GM23338 (cell line): ENCODE results near the gene ADGRG7.

ENCODE experiments used
- TF ChIP-seq, protein P1 (sequence below), 2 experiments: fragments of 200-600 bp in 1 of 2; sonication (generic) in 1 of 2; conservative IDR thresholded peaks; 2 replicates each; pipeline versions ENCODE4 v1.5.1 to v1.6.1; 2016 to 2017; ENCODE audit warnings: antibody characterized with exemption in 2 of 2, low read depth in 2 of 2, mild to moderate bottlenecking in 2 of 2, moderate library complexity in 1 of 2
- TF ChIP-seq, protein P2 (sequence below): IDR thresholded peaks from one replicate; pipeline ENCODE4 v1.6.1; 2018; ENCODE audit warnings: antibody characterized with exemption; ENCODE audit not compliant: unreplicated experiment

GRCh38 chr3:100697723-100698285 is 88.4 kb downstream of the ADGRG7 start:
- TF ChIP-seq, protein P1, sequence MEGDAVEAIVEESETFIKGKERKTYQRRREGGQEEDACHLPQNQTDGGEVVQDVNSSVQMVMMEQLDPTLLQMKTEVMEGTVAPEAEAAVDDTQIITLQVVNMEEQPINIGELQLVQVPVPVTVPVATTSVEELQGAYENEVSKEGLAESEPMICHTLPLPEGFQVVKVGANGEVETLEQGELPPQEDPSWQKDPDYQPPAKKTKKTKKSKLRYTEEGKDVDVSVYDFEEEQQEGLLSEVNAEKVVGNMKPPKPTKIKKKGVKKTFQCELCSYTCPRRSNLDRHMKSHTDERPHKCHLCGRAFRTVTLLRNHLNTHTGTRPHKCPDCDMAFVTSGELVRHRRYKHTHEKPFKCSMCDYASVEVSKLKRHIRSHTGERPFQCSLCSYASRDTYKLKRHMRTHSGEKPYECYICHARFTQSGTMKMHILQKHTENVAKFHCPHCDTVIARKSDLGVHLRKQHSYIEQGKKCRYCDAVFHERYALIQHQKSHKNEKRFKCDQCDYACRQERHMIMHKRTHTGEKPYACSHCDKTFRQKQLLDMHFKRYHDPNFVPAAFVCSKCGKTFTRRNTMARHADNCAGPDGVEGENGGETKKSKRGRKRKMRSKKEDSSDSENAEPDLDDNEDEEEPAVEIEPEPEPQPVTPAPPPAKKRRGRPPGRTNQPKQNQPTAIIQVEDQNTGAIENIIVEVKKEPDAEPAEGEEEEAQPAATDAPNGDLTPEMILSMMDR (conservative IDR thresholded peaks at IDR 0.05; ENCODE audit: low read depth in 2 of 2) = no peak
- TF ChIP-seq, protein P2, sequence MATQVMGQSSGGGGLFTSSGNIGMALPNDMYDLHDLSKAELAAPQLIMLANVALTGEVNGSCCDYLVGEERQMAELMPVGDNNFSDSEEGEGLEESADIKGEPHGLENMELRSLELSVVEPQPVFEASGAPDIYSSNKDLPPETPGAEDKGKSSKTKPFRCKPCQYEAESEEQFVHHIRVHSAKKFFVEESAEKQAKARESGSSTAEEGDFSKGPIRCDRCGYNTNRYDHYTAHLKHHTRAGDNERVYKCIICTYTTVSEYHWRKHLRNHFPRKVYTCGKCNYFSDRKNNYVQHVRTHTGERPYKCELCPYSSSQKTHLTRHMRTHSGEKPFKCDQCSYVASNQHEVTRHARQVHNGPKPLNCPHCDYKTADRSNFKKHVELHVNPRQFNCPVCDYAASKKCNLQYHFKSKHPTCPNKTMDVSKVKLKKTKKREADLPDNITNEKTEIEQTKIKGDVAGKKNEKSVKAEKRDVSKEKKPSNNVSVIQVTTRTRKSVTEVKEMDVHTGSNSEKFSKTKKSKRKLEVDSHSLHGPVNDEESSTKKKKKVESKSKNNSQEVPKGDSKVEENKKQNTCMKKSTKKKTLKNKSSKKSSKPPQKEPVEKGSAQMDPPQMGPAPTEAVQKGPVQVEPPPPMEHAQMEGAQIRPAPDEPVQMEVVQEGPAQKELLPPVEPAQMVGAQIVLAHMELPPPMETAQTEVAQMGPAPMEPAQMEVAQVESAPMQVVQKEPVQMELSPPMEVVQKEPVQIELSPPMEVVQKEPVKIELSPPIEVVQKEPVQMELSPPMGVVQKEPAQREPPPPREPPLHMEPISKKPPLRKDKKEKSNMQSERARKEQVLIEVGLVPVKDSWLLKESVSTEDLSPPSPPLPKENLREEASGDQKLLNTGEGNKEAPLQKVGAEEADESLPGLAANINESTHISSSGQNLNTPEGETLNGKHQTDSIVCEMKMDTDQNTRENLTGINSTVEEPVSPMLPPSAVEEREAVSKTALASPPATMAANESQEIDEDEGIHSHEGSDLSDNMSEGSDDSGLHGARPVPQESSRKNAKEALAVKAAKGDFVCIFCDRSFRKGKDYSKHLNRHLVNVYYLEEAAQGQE = no peak
